B cell (primary cell): ENCODE data around the gene EML5. TPM values are rescaled to one million over a fixed set of nuclear protein-coding genes. Genes with fewer than 3 reads are reported as not detected.
A peak's percentile ranks its signal among the peaks of the same experiment; 100 is the strongest.

Experiments
- ATAC-seq: fragments of 200-7000 bp; cut with Tn5 transposase; one replicate; pipeline ENCODE4 v1.10.0; 2021; ENCODE audit warnings: low read depth, mild to moderate bottlenecking, moderate number of reproducible peaks, moderate library complexity
- CTCF ChIA-PET: fragments of 350-600 bp; sonication (Branson Sonifier 250); formaldehyde crosslinking; loops from one replicate; lab custom pipeline; 2021; ENCODE audit warnings: antibody characterized with exemption, inconsistent platforms; lab: Charles Lee
- POLR2A ChIA-PET: fragments of 350-600 bp; sonication (Branson Sonifier 250); formaldehyde crosslinking; loops from one replicate; lab custom pipeline; 2021; ENCODE audit warnings: antibody characterized with exemption; lab: Charles Lee
- DNase-seq: peaks from one replicate; pipeline ENCODE4 v3.0.0; 2013
- H2AFZ ChIP-seq: 2 replicates; pipeline ENCODE4 v1.6.1; 2012; ENCODE audit warnings: mild to moderate bottlenecking, low read depth, low read length; ENCODE audit not compliant: insufficient read depth, poor library complexity, severe bottlenecking
- H3K27ac ChIP-seq, 2 donors: 1 replicate in 1 of 2; 2 replicates in 1 of 2; pipeline ENCODE4 v1.5.1; 2012 to 2013; ENCODE audit warnings: low read length in 2 of 2, mild to moderate bottlenecking in 2 of 2, moderate library complexity in 1 of 2
- H3K27me3 ChIP-seq, 4 experiments: fragments of 200-600 bp in 1 of 4; sonication (generic) in 1 of 4; replicated peaks in 1 of 4; 1 replicate in 2 of 4; 2 replicates in 2 of 4; pipeline versions ENCODE4 v1.6.1 to v1.7.0; 2013 to 2016; ENCODE audit warnings: low read length in 3 of 4, mild to moderate bottlenecking in 2 of 4, mixed read lengths in 1 of 4, moderate library complexity in 1 of 4; ENCODE audit not compliant: insufficient read depth in 4 of 4, control insufficient read depth in 3 of 4; ENCODE audit errors: control extremely low read depth in 1 of 4
- H3K36me3 ChIP-seq, 2 experiments: replicated peaks in 1 of 2; 1 replicate in 1 of 2; 2 replicates in 1 of 2; pipeline versions ENCODE4 v1.6.1 to v1.7.1; 2013; ENCODE audit warnings: low read length in 1 of 2; ENCODE audit not compliant: insufficient read depth in 2 of 2, control insufficient read depth in 1 of 2; ENCODE audit errors: control extremely low read depth in 1 of 2, extremely low read depth in 1 of 2
- H3K4me1 ChIP-seq, 2 donors: fragments of 200-600 bp in 1 of 2; sonication (generic) in 1 of 2; 1 replicate in 1 of 2; 2 replicates in 1 of 2; pipeline versions ENCODE4 v1.5.1 to v1.6.1; 2013 to 2017; ENCODE audit warnings: low read length in 2 of 2; ENCODE audit not compliant: control insufficient read depth in 2 of 2, insufficient read depth in 2 of 2
- H3K4me2 ChIP-seq: replicated peaks from 2 replicates; pipeline ENCODE3; 2012; ENCODE audit warnings: mild to moderate bottlenecking, low read depth, low read length; ENCODE audit not compliant: poor library complexity, severe bottlenecking
- H3K4me3 ChIP-seq, 5 experiments: fragments of 200-600 bp in 1 of 5; sonication (generic) in 1 of 5; 1 replicate in 3 of 5; 2 replicates in 2 of 5; pipeline versions ENCODE4 v1.5.1 to v1.7.0; 2011 to 2016; ENCODE audit warnings: low read length in 4 of 5, mild to moderate bottlenecking in 4 of 5, low read depth in 2 of 5, control low read depth in 1 of 5, moderate library complexity in 1 of 5; ENCODE audit not compliant: insufficient read depth in 1 of 5; ENCODE audit errors: control extremely low read depth in 1 of 5, extremely low read depth in 1 of 5
- H3K79me2 ChIP-seq: fragments of 200-600 bp; sonication (generic); one replicate; pipeline ENCODE4 v1.6.0; 2016; ENCODE audit warnings: low read length; ENCODE audit not compliant: control insufficient read depth, insufficient read depth
- H3K9ac ChIP-seq: fragments of 200-600 bp; sonication (generic); 2 replicates; pipeline ENCODE4 v1.6.1; 2017; ENCODE audit warnings: mild to moderate bottlenecking, low read length, moderate library complexity
- H3K9me3 ChIP-seq, 3 donors: one replicate each; pipeline versions ENCODE4 v1.6.1 to v1.7.1; 2013; ENCODE audit warnings: low read length in 2 of 3; ENCODE audit not compliant: control insufficient read depth in 2 of 3, insufficient read depth in 1 of 3; ENCODE audit errors: control extremely low read depth in 1 of 3
- H4K20me1 ChIP-seq: 2 replicates; pipeline ENCODE4 v1.6.0; 2012; ENCODE audit warnings: mild to moderate bottlenecking, low read length; ENCODE audit not compliant: insufficient read depth, control insufficient read depth, poor library complexity, severe bottlenecking
- H3K27ac Mint-ChIP-seq: one replicate; pipeline ENCODE4 v1.8.0; 2021; ENCODE audit warnings: mixed read lengths
- H3K27me3 Mint-ChIP-seq: one replicate; pipeline ENCODE4 v1.8.0; 2021; ENCODE audit warnings: mixed read lengths
- H3K4me1 Mint-ChIP-seq: one replicate; pipeline ENCODE4 v1.8.0; 2021; ENCODE audit warnings: mixed read lengths
- H3K4me3 Mint-ChIP-seq: one replicate; pipeline ENCODE4 v1.8.0; 2021; ENCODE audit warnings: mixed read lengths
- H3K9me3 Mint-ChIP-seq: one replicate; pipeline ENCODE4 v1.8.0; 2022; ENCODE audit warnings: mixed read lengths; ENCODE audit not compliant: insufficient read depth
- EZH2 ChIP-seq: IDR thresholded peaks from 2 replicates; pipeline ENCODE4 v1.6.1; 2012; ENCODE audit warnings: borderline replicate concordance, low read depth, mild to moderate bottlenecking, moderate library complexity, low read length; ENCODE audit not compliant: insufficient read depth, poor library complexity, severe bottlenecking
- WGBS: methylation state at CpG from one replicate; pipeline ENCODE4 v1.1.5; 2013; ENCODE audit warnings: missing lambda C conversion rate; ENCODE audit not compliant: insufficient coverage; 5-methylcytosine and 5-hydroxymethylcytosine counted together
- intact Hi-C: fragments of 100-400 bp; cut with micrococcal nuclease; formaldehyde crosslinking; loops from one replicate; pipeline ENCODE4 v1.10.0; 2022
- polyA plus RNA-seq: library from polyadenylated mRNA; depleted of rRNA; stranded (reverse); fragments of >200 nt; gene quantifications from 2 replicates; pipeline ENCODE4 v1.2.3, GENCODE V29; 2012
- total RNA-seq, 2 donors: library from RNA; stranded (reverse); fragments of 120-200 nt in 1 of 2; gene quantifications; 1 replicate in 1 of 2; 2 replicates in 1 of 2; pipeline versions ENCODE4 v1.2.3 to v1.2.4, GENCODE V29; 2013 to 2022
- TF ChIP-seq, protein P1 (sequence below): fragments of 200-600 bp; IDR thresholded peaks from one replicate; pipeline ENCODE4 v1.8.0; 2022; ENCODE audit warnings: antibody characterized with exemption, mild to moderate bottlenecking

The EML5 gene
- total and polyA plus RNA-seq, 2 donors (not counting 1 experiment from before 2014, with no cell fraction given), result 1.7 to 6.9 TPM

- DNase-seq (no peak), ATAC-seq (no peak)
- no peak for TF ChIP-seq EZH2
- TF ChIP-seq, protein P1, sequence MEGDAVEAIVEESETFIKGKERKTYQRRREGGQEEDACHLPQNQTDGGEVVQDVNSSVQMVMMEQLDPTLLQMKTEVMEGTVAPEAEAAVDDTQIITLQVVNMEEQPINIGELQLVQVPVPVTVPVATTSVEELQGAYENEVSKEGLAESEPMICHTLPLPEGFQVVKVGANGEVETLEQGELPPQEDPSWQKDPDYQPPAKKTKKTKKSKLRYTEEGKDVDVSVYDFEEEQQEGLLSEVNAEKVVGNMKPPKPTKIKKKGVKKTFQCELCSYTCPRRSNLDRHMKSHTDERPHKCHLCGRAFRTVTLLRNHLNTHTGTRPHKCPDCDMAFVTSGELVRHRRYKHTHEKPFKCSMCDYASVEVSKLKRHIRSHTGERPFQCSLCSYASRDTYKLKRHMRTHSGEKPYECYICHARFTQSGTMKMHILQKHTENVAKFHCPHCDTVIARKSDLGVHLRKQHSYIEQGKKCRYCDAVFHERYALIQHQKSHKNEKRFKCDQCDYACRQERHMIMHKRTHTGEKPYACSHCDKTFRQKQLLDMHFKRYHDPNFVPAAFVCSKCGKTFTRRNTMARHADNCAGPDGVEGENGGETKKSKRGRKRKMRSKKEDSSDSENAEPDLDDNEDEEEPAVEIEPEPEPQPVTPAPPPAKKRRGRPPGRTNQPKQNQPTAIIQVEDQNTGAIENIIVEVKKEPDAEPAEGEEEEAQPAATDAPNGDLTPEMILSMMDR, result no peak
- 1% methylated on average over 40 of the region's 52 CpGs for whole genome bisulfite sequencing
- peak overlapping the region; percentile 80 for H3K27ac Mint-ChIP-seq
- peak overlapping the region in 4 of 5 experiments; percentile 72 to 77 (median 75) for H3K4me3 ChIP-seq
- H3K9me3 Mint-ChIP-seq, result no peaks in the 10 kb centered on the region
- peak overlapping the region; percentile 98 for H2AFZ ChIP-seq
- H3K9ac ChIP-seq, result peak overlapping the region; percentile 86
- peaks cover 19% of the 10 kb centered on the region for H3K4me1 Mint-ChIP-seq
- no peaks in the 10 kb centered on the region for H3K36me3 ChIP-seq
- H3K4me3 Mint-ChIP-seq, result peak overlapping the region; percentile 92
- peak overlapping the region; percentile 93 for H3K4me2 ChIP-seq
- H3K4me1 ChIP-seq, result peaks cover 8 to 14% of the 10 kb centered on the region in 2 donors
- H3K27ac ChIP-seq, result peak overlapping the region; percentile 68 to 83
- POLR2A ChIA-PET, result interaction anchor here (0.7 kb wide), 1 partner anchor 33 kb away, joined by 4 read pairs; the partner anchor contains the start of gene TTC8
- CTCF ChIA-PET, result interaction anchor here (0.9 to 2.0 kb wide), 3 partner anchors 33 to 778 kb away, joined by 3 to 9 read pairs (median 7); partner anchors contain the start of gene TTC8
- no peaks in the 10 kb centered on the region for H3K9me3 ChIP-seq
- peaks cover 0 to 4% (median 2%) of the 10 kb centered on the region in 4 experiments for H3K27me3 ChIP-seq
- H3K79me2 ChIP-seq, result peaks cover 10% of the 10 kb centered on the region
- intact Hi-C loops, result loop anchor here (1.0 to 10.0 kb wide), 5 partner anchors 32 to 1163 kb away; partner anchors contain the start of genes EFCAB11, GPR65, TDP1 and TTC8
- H3K27me3 Mint-ChIP-seq, result no peaks in the 10 kb centered on the region
- no peaks in the 10 kb centered on the region for H4K20me1 ChIP-seq
Observed at GRCh38 chr14:88791629-88792472, 902 bp downstream of the EML5 start.

GRCh38 chr14:88791252-88791621, 1.5 kb downstream of the EML5 start:
- H3K27ac ChIP-seq, result no peak overlapping the region
- H3K4me2 ChIP-seq, result peak overlapping the region; percentile 93
- ChIA-PET POLR2A (no interaction called here), CTCF (interaction anchor here (2.0 kb wide), 1 partner anchor 124 kb away, joined by 7 read pairs; no protein-coding TSS in a partner anchor)
- no peak overlapping the region for H3K9ac ChIP-seq
- TF ChIP-seq, protein P1, result no peak
- no peak for TF ChIP-seq EZH2
- intact Hi-C loops, result loop anchor here (10.0 kb wide), 2 partner anchors 786 to 1164 kb away; partner anchors contain the start of genes EFCAB11, GPR65 and TDP1
- no peak overlapping the region for H3K27ac Mint-ChIP-seq
- peak overlapping the region; percentile 92 for H3K4me3 Mint-ChIP-seq
- H3K4me3 ChIP-seq, result peak overlapping the region in 2 of 5 experiments; percentile 76 to 77
- no peaks in the 10 kb centered on the region for H3K9me3 Mint-ChIP-seq
- peak overlapping the region; percentile 98 for H2AFZ ChIP-seq
- no peaks in the 10 kb centered on the region for H3K36me3 ChIP-seq
- no peaks in the 10 kb centered on the region for H4K20me1 ChIP-seq
- DNase-seq (no peak), ATAC-seq (no peak)
- H3K27me3 Mint-ChIP-seq, result no peaks in the 10 kb centered on the region
- H3K27me3 ChIP-seq, result peaks cover 0 to 4% (median 2%) of the 10 kb centered on the region in 4 experiments
- H3K9me3 ChIP-seq, result no peaks in the 10 kb centered on the region
- H3K4me1 ChIP-seq, result peaks cover 8 to 14% of the 10 kb centered on the region in 2 donors
- no CpG with 5 or more reads among the region's 3 CpGs for WGBS
- peaks cover 10% of the 10 kb centered on the region for H3K79me2 ChIP-seq
- H3K4me1 Mint-ChIP-seq, result peaks cover 19% of the 10 kb centered on the region
